HG02623 (cell line): Measurements from ENCODE around the gene SRL.

ENCODE experiments used
- ATAC-seq: cut with Tn5 transposase; IDR thresholded peaks from one replicate; pipeline ENCODE4 v1.9.1; 2021; ENCODE audit warnings: moderate library complexity; ENCODE audit not compliant: unreplicated experiment

Gene SRL

DNA sequence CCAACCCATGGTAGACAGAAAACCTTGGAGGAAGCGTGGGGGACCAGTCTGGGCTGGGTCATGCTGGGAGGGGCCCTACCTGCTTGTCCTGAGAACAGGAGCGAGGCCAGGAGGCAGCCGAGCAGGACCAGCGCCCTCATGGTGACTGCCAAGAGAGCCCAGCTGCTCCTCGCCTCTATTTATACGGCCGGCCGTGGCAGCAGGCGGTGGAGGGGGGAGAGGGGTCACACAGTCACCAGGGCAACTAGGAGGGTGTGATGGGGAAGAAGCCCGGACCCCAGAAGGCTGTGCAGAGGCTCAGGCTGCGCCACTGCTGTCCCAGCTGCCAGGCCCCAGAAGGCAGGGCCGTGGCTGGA, at the start of gene SRL:
Gene SRL (minus strand): TSS at position 153 of the 356 bp plus-strand sequence. CDS start 13 bp downstream, at position 140.
- no peak for ATAC-seq

DNA sequence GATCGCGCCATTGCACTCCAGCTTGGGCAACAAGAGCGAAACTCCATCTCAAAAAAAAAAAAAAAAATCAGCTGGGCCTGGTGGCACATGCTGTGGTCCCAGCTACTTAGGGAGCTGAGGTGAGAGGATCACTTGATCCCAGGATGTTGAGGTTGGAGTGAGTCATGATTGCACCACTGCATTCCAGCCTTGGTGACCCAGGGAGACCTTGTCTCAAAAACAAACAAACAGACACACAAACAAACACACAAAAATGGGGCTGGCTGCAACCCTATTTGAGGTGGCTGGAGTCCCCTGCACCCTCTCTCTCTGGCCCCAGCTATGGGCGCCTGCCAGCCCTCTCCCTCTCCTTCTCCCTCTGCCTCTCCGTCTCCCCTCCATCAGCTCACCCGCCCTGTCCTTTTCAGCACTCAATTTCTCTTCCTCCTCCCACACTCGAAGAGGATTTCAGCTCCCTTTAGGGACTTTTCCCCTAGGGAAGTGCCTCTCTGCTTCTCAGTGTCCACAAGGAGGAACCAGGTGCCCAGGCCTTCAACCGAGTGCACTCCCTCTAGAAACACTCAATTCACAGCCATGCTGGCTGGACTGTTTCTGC, 48.5 kb upstream of the SRL start:
- ATAC-seq: no peak

DNA sequence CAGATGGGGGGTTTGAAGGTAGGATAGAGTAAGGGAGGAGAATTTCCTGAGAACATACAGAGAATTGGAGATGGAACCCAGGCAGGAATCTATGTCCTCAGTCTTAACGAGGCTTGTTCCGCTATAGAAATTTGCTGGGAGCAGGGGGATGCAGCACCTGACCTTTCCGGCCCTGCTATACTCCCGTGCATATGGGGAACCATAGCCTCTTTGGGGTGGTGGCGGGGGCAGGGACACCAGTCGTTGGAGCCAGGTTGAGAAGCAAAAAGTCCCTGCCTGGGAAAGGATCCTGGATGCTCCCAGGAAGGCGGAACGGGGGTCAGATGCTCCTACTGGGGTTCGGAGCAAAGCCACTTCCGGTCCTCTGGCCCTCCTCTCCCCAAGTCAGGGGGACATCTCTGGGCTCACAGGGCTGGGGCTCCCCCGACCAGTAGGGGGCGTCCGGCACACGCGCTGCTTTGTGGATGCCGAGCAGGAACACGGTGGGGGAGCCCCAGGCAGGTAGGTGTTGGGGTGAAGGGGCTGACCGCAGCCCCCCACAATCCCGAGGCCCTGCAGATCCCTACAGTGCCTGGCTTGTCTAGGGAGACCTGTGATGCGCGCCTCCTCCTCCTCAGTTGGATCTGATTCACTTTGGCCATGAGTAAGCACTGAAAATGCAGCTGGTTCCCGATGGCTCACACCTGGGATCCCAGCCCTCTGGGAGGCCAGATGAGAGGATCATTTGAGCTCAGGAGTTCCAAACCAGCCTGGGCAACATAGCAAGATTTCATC, 46.5 kb upstream of the SRL start:
- ATAC-seq: peak; percentile 47

DNA sequence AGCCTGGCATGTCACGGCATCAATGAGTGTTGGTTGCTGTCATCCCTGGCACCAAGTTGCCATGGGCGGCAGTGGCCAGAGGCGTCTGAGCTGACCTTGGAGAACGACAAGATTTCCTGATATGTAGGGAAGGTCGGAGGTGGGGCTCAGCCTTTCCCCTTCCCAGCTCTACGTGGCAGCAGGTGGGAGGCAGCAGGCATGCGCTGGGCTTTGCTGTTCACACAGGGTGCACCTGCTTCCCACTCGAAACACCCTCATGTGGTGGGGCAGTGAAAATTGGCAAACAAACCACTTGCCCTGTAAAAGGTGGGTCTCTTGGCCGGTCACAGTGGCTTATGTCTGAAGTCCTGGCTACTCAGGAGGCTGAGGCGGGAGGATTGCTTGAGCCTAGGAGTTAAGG, 43.3 kb upstream of the SRL start:
- ATAC-seq: no peak

- ATAC-seq: no peak
Measured at GRCh38 chr16:4283939-4284338, 42.1 kb upstream of the SRL start.

DNA sequence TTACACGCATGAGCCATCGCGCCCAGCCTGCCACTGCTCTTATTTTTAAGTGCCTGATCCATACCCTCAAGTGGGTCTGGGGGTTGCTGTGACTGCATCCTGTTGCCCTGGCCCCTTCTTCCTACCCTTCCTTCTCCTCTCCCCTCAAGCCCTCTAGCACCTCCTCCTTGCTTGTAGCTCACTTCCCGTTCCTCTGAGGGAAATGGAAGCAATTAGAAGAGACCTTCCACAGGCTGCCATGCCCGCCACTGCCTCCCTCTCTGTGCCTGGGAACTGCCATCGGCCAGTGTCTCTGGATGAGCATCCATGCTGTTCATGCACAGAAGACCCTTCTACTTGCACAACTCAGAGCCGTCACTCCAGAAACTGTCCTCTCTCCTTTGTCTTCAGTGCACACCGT, 41.6 kb upstream of the SRL start:
- no peak for ATAC-seq

GRCh38 chr16:4280625-4281024, 38.7 kb upstream of the SRL start:
- ATAC-seq: no peak

DNA sequence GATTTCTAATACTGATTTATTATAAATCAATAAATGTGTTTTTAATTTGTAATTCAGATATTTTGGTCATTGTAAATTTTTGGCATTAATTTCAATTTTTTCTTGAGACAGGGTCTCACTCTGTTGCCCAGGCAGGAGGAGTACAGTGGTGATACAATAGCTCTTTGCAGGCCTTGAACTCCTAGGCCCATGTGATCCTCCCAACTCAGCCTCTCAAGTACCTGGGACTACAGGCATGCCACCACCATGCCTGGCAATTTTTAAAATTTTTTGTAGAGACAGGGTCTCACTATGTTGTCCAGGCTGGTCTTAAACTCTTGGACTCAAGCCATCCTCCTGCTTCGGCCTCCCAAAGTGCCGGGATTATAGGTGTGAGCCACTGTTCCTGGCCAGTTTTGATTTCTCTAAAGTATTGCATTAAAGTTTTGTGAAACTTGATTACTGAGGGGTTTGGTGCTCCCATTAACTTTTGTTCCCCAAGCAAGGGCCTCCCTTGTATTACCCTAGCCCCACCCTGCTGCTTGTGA, 36.2 kb upstream of the SRL start:
- ATAC-seq: no peak

DNA sequence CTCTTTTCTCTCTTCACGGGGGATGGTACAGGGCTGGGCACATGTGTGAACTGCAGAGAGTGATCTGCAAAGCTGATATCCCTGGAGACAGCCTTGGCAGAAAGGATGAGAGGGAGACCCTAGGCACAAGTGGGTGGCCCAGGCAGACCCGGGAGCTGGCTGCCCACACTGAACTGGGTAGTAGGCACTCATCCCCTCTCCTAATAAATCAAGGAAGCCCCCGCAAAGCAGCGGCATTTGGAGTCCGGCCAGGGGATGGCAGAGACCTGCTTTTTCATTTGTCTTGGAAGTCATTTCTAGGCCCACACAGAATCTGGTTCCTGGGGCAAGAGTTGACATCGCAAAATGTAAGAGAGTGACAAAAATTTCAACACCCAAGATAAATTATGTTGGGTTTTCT, 34.0 kb upstream of the SRL start:
- no peak for ATAC-seq

DNA sequence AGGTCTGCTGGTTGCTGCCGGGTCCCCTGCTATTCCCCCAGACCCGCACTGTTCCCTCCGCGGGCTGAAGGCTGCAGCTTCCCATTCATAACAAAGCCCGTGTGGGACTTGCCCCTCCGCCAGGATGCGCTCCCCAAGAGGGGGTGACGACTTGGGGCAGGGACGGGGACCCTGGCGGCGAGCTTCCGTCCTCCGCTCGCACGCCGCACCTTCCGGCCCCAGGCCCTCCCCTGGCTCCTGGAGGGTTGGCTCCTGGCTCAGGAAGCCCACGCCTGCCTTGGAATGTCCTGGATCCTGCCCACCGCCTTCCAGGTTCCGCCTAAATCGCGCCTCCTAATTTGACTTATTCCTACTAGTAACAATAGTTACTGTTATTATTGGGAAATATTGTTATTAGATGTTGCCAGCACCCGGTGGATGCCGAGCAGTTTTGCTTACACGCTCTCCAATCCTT, 32.0 kb upstream of the SRL start:
- no peak for ATAC-seq

DNA sequence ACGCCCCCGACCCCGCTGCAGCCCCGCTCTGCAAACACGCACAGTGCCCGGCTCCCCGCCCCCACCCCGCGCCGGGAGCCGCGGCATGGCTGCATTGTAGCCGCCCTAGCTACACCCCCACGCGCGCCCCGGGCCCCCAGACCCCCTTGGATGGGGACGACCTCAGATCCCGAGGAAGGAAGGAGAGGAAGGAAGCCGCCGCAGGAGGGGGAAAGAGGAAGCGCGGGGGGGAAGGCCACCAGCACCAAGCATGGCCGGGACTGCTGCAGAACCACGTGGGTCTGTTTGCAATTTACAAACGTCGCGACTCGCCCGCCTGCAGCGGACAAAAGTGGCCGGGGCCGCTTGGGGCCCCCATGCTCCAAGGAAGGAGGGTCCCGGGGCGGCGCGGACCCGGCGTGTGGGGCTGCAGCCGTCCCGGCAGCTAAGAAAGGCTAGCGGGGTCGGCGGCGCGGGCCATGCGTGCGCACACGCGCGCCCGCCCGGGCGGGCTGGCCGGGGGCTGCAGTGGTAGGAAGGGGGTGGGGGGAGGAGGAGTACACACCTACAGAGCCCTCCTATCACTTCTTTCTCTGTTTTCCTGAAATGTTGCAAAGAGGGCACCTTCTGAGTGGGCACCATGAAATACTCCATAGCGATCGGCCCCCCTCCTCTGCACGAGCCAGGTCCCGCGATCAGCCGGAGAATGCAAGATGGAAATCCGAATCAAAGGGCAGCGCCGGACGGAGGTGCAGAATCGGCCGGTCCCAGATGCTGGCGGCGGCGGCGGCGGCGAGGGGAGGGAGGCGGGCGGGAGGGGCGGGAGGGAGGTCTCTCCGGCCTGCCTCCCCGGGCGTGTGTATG, 30.5 kb upstream of the SRL start:
- peak; percentile 2 for ATAC-seq

GRCh38 chr16:4271176-4272113, 29.6 kb upstream of the SRL start:
- peak; percentile 71 for ATAC-seq

DNA sequence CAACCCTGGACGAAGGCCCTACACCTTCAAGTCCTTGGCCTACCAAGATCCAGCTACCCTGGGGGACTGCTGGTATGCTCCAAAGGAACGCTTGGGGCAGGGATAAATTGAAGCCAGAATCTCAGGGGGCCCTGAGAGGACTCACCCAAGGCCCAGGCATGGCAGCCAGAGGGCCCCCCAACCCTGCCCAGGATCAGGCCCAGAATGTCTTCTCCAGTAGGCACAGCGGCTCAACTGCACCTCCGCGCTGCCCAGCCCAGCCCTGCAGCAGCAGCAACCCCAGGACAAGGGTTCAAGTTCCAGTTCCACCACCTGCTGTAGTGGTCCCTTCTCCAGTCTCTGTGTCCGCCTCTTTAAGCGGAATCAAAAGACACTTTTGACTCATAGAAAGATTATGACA, 28.7 kb upstream of the SRL start:
- no peak for ATAC-seq

- no peak for ATAC-seq
Measured at GRCh38 chr16:4270091-4270490, 28.2 kb upstream of the SRL start.

- ATAC-seq: no peak
Measured at GRCh38 chr16:4266372-4266771, 24.5 kb upstream of the SRL start.

GRCh38 chr16:4265676-4266075, 23.8 kb upstream of the SRL start:
- ATAC-seq: no peak

DNA sequence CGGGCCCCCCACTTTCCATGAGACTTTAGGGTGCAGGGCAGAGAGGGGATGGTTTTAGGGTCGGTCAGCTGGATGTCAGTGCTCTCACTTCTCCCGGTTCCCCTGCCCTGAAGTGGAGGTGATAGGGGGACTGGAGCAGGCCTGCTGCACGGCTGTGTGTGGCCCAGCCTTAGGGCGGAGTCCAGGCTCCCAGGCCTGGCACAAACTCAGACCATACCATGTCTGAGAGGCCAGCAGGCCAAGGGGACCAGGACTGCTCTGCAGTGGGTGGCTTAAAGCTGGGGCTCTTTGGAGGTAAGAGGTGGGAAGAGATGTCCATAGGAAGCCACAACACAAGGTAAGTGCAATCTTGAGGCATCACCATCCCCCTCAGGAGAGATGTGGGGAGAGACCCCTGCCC, 22.7 kb upstream of the SRL start:
- ATAC-seq: no peak

DNA sequence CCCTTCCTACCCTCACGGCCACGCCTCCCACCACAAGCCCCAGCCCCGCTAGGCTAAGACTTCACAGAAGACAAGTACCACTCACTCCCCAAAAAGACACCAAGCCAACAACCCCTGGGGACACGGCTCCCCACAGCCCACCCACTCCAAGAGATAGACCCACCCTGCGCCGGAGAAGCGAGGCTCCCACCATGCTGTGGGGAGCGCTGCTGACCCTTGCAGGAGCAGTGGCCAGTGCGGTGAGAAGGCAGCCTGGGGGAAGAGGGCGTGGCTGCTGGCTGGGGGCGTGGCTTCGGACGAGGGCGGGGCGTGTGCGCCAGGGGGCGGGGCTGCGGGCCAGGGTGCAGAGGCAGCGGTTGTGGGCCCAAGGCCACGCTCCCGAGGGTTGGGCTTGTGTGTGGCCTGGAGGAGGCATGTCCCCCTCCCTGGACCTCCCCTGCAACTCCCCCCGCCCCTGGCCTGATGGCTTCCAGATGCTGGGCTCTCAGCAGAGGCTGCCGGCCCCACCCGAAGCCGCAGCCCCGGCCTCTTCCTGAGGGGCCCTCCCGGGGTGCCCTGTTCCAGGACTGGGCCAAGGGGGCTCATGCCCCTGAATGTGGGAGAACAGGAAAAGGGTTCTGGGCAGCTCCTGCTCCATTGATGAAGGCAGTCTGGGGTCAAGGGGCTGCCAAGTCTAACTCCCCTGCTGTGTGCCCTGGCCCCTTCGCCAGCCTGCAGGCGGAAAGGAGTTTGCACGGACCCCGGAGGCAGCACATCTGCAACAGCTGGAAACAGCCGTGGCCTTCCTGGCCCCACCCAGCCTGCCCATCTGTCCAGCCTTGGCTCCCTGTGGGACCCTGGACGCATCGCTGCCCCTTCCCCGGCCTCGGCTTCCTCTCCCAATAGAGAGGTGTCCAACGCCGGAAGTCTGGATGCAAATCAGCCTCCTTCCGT, 21.9 kb upstream of the SRL start:
- no peak for ATAC-seq

DNA sequence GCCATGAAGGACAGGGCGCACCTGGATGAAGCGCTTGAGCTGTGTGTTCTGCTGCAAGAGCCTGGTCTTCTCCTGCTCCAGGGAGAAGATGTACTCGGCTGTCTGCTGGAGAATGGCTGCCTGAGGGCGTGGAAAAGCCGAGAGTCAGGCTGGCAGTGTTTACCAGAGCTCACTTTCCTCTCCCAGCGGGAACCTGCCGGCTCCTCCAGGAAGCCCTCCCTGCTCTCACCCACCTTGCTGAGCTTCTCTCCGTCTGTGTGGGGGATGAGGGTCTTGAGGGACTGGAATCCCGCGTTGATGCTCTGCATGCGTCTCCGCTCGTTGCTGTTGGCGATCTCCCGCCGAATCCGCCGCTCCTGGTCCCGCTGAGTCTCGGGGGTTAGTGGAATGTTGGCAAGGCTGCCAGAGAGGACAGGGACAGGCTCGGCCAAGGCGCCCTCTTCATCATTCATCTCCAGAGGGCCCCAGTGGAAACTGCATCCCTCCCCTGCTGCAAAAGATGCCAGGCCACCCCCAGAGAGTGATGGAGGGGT, 20.5 kb upstream of the SRL start:
- ATAC-seq: no peak
